ENCODE results near the gene STARD9. TPM values are rescaled to one million over a fixed set of nuclear protein-coding genes. Genes with fewer than 3 reads are reported as not detected.

STARD9 gene
- total and polyA plus RNA-seq, 2 experiments from 2014 or later: 0.60 to 1.4 TPM

- Histone ChIP-seq H3K9me2 (ENCODE audit: insufficient read depth) (no peaks in the 10 kb centered on the region), H3K79me2 (ENCODE audit: insufficient read depth) (no peaks in the 10 kb centered on the region), H3K4me3 (no peak overlapping the region), H3K4me1 (ENCODE audit: insufficient read depth) (0 out of 2 replicates have a peak, but pooled peaks cover 4% of the 10 kb centered on the region), H3K27ac (no peak overlapping the region), H4K20me1 (ENCODE audit: insufficient read depth) (no peaks in the 10 kb centered on the region), H2AFZ (no peak overlapping the region), H3K9me3 (ENCODE audit: low read depth) (no peaks in the 10 kb centered on the region), H3K27me3 (replicated peaks; ENCODE audit: insufficient read depth) (no peaks in the 10 kb centered on the region), H3K36me3 (ENCODE audit: low read depth) (no peaks in the 10 kb centered on the region), H3F3A (ENCODE audit: insufficient read depth) (no peaks in the 10 kb centered on the region), H3K9ac (no peak overlapping the region), H3K4me2 (ENCODE audit: unreplicated experiment) (no peak overlapping the region)
- no peak for TF ChIP-seq EZH2phosphoT487 (IDR thresholded peaks at IDR 0.05; ENCODE audit: insufficient read depth, low read depth)
- WGBS, 2 experiments (ENCODE audit: low coverage in 1 of 2, low lambda C conversion rate in 2 of 2, missing lambda C conversion rate in 2 of 2): 93 to 94% methylated on average over 4 of the region's 4 CpGs
- in situ Hi-C loops (cut with MboI): loop anchor here (10.0 kb wide), 1 partner anchor 212 kb away; the partner anchor contains the start of gene TTBK2
- no peak for DNase-seq
Measured at GRCh38 chr15:42712584-42712983, 137.2 kb downstream of the STARD9 start.

- Histone ChIP-seq H3K4me1 (ENCODE audit: insufficient read depth) (0 out of 2 replicates have a peak, but pooled peaks cover 4% of the 10 kb centered on the region), H4K20me1 (ENCODE audit: insufficient read depth) (no peaks in the 10 kb centered on the region), H3K27me3 (replicated peaks; ENCODE audit: insufficient read depth) (no peaks in the 10 kb centered on the region), H3K9ac (no peak overlapping the region), H3K79me2 (ENCODE audit: insufficient read depth) (no peaks in the 10 kb centered on the region), H3F3A (ENCODE audit: insufficient read depth) (no peaks in the 10 kb centered on the region), H3K9me3 (ENCODE audit: low read depth) (no peaks in the 10 kb centered on the region), H3K36me3 (ENCODE audit: low read depth) (no peaks in the 10 kb centered on the region), H3K9me2 (ENCODE audit: insufficient read depth) (no peaks in the 10 kb centered on the region), H3K4me2 (ENCODE audit: unreplicated experiment) (no peak overlapping the region), H2AFZ (no peak overlapping the region), H3K27ac (no peak overlapping the region), H3K4me3 (no peak overlapping the region)
- no peak for TF ChIP-seq EZH2 (IDR thresholded peaks at IDR 0.05; ENCODE audit: insufficient read depth, poor library complexity, severe bottlenecking)
- no peak for TF ChIP-seq EZH2phosphoT487 (IDR thresholded peaks at IDR 0.05; ENCODE audit: insufficient read depth, low read depth)
- in situ Hi-C loops (cut with MboI): loop anchor here (10.0 kb wide), 1 partner anchor 209 kb away; the partner anchor contains the start of gene TTBK2
- no peak for DNase-seq
- 92 to 94% methylated on average over 5 of the region's 5 CpGs for WGBS, 2 experiments (ENCODE audit: low coverage in 1 of 2, low lambda C conversion rate in 2 of 2, missing lambda C conversion rate in 2 of 2)
Measured at GRCh38 chr15:42716125-42716524, 140.7 kb downstream of the STARD9 start.

- Histone ChIP-seq H3K9me3 (ENCODE audit: low read depth) (no peaks in the 10 kb centered on the region), H3K27ac (no peak overlapping the region), H3K4me2 (ENCODE audit: unreplicated experiment) (no peak overlapping the region), H3K4me3 (no peak overlapping the region), H3K9ac (no peak overlapping the region), H4K20me1 (ENCODE audit: insufficient read depth) (no peaks in the 10 kb centered on the region), H3K36me3 (ENCODE audit: low read depth) (no peaks in the 10 kb centered on the region), H3K4me1 (ENCODE audit: insufficient read depth) (0 out of 2 replicates have a peak, but pooled peaks cover 4% of the 10 kb centered on the region), H3F3A (ENCODE audit: insufficient read depth) (no peaks in the 10 kb centered on the region), H3K79me2 (ENCODE audit: insufficient read depth) (no peaks in the 10 kb centered on the region), H3K9me2 (ENCODE audit: insufficient read depth) (no peaks in the 10 kb centered on the region), H2AFZ (no peak overlapping the region), H3K27me3 (replicated peaks; ENCODE audit: insufficient read depth) (no peaks in the 10 kb centered on the region)
- WGBS, 2 experiments (ENCODE audit: low coverage in 1 of 2, low lambda C conversion rate in 2 of 2, missing lambda C conversion rate in 2 of 2): 94 to 100% methylated on average over 2 of the region's 2 CpGs
- peak; percentile 34 for DNase-seq
- in situ Hi-C loops (cut with MboI): loop anchor here (10.0 kb wide), 1 partner anchor 208 kb away; the partner anchor contains the start of gene TTBK2
- TF ChIP-seq EZH2 (IDR thresholded peaks at IDR 0.05; ENCODE audit: insufficient read depth, poor library complexity, severe bottlenecking): no peak
- TF ChIP-seq EZH2phosphoT487 (IDR thresholded peaks at IDR 0.05; ENCODE audit: insufficient read depth, low read depth): no peak
Measured at GRCh38 chr15:42716626-42717025, 141.2 kb downstream of the STARD9 start.

- H3K36me3 ChIP-seq (ENCODE audit: low read depth): peaks cover 13% of the 10 kb centered on the region; the same call in 1 of the 2 replicates
- H3K9me3 ChIP-seq (ENCODE audit: low read depth): no peaks in the 10 kb centered on the region
- in situ Hi-C loops (cut with MboI): loop anchor here (10.0 kb wide), 1 partner anchor 206 kb away; the partner anchor contains the start of gene TTBK2
- no peaks in the 10 kb centered on the region for H4K20me1 ChIP-seq (ENCODE audit: insufficient read depth)
- WGBS, 2 experiments (ENCODE audit: low coverage in 1 of 2, low lambda C conversion rate in 2 of 2, missing lambda C conversion rate in 2 of 2): 76 to 78% methylated on average over 6 of the region's 6 CpGs
- H3K79me2 ChIP-seq (ENCODE audit: insufficient read depth): no peaks in the 10 kb centered on the region
- 0 out of 2 replicates have a peak, but pooled peaks cover 4% of the 10 kb centered on the region for H3K4me1 ChIP-seq (ENCODE audit: insufficient read depth)
- H3K9ac ChIP-seq: no peak overlapping the region
- H3K9me2 ChIP-seq (ENCODE audit: insufficient read depth): no peaks in the 10 kb centered on the region
- TF ChIP-seq EZH2phosphoT487 (IDR thresholded peaks at IDR 0.05; ENCODE audit: insufficient read depth, low read depth) (no peak), EZH2 (IDR thresholded peaks at IDR 0.05; ENCODE audit: insufficient read depth, poor library complexity, severe bottlenecking) (no peak)
- no peak overlapping the region for H3K4me2 ChIP-seq (ENCODE audit: unreplicated experiment)
- no peak for DNase-seq
- H2AFZ ChIP-seq: no peak overlapping the region
- no peaks in the 10 kb centered on the region for H3F3A ChIP-seq (ENCODE audit: insufficient read depth)
- H3K4me3 ChIP-seq: no peak overlapping the region
- H3K27ac ChIP-seq: no peak overlapping the region
- H3K27me3 ChIP-seq (replicated peaks; ENCODE audit: insufficient read depth): no peaks in the 10 kb centered on the region
Measured at GRCh38 chr15:42719043-42719442, 143.6 kb downstream of the STARD9 start.

Data from GM23248 (cell line).